Measurements from ENCODE around the gene FN1. TPM values are rescaled to one million over a fixed set of nuclear protein-coding genes. Genes with fewer than 3 reads are reported as not detected.

Gene FN1
- total RNA-seq, 1 experiment from 2014 or later = 133 TPM

DNA sequence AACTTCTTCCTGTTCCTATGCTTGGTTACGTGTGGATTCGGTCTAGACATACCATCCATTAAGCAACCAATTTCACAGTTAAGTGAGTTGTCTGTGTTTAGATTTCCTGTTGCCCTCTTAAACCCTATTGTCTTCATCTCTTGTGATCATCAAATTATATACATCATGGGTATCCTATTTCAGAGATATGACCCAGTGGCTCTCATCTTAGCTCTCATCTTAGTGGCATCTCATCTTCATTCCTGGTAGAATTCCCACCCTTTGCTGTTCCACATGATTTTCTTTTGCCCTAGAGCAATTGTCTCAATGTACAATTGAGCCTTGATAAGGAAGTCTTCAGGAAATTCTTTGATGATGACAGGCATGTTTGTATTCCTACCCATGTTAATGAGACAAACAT is 29.4 kb upstream of the FN1 start:
- H3K9me3 Mint-ChIP-seq (ENCODE audit: low read depth, unreplicated experiment) = no peaks in the 10 kb centered on the region
- no peak overlapping the region for H3K4me3 Mint-ChIP-seq (ENCODE audit: low read depth, unreplicated experiment)
- DNase-seq = no peak
- H3K27ac Mint-ChIP-seq (ENCODE audit: unreplicated experiment) = no peak overlapping the region
- peaks cover 9% of the 10 kb centered on the region for H3K4me1 Mint-ChIP-seq (ENCODE audit: low read depth, unreplicated experiment)
- H3K36me3 Mint-ChIP-seq (ENCODE audit: insufficient read depth, unreplicated experiment) = no peaks in the 10 kb centered on the region
- intact Hi-C loops (cut with micrococcal nuclease; ENCODE audit: unreplicated experiment) = no loop called here
- TF ChIP-seq CTCF (IDR thresholded peaks at IDR 0.05; ENCODE audit: unreplicated experiment) = no peak
- CTCF ChIA-PET = no interaction called here
- no peaks in the 10 kb centered on the region for H3K27me3 Mint-ChIP-seq (ENCODE audit: unreplicated experiment)
- no TSS peak for BruUV-seq (replicated peaks)

- intact Hi-C loops (cut with micrococcal nuclease; ENCODE audit: unreplicated experiment) = no loop called here
- H3K36me3 Mint-ChIP-seq (ENCODE audit: insufficient read depth, unreplicated experiment) = no peaks in the 10 kb centered on the region
- BruUV-seq (replicated peaks) = no TSS peak
- peaks cover 9% of the 10 kb centered on the region for H3K4me1 Mint-ChIP-seq (ENCODE audit: low read depth, unreplicated experiment)
- no peak overlapping the region for H3K4me3 Mint-ChIP-seq (ENCODE audit: low read depth, unreplicated experiment)
- no peaks in the 10 kb centered on the region for H3K27me3 Mint-ChIP-seq (ENCODE audit: unreplicated experiment)
- CTCF ChIA-PET = no interaction called here
- DNase-seq = no peak
- no peak overlapping the region for H3K27ac Mint-ChIP-seq (ENCODE audit: unreplicated experiment)
- no peaks in the 10 kb centered on the region for H3K9me3 Mint-ChIP-seq (ENCODE audit: low read depth, unreplicated experiment)
- TF ChIP-seq CTCF (IDR thresholded peaks at IDR 0.05; ENCODE audit: unreplicated experiment) = no peak
These were observed 26.1 kb upstream of the FN1 start for GRCh38 chr2:215461836-215462532.

- CTCF ChIA-PET = no interaction called here
- no TSS peak for BruUV-seq (replicated peaks)
- TF ChIP-seq CTCF (IDR thresholded peaks at IDR 0.05; ENCODE audit: unreplicated experiment) = no peak
- Mint-ChIP-seq H3K27me3 (ENCODE audit: unreplicated experiment) (no peaks in the 10 kb centered on the region), H3K27ac (ENCODE audit: unreplicated experiment) (no peak overlapping the region), H3K4me3 (ENCODE audit: low read depth, unreplicated experiment) (no peak overlapping the region), H3K36me3 (ENCODE audit: insufficient read depth, unreplicated experiment) (no peaks in the 10 kb centered on the region), H3K4me1 (ENCODE audit: low read depth, unreplicated experiment) (peaks cover 9% of the 10 kb centered on the region), H3K9me3 (ENCODE audit: low read depth, unreplicated experiment) (no peaks in the 10 kb centered on the region)
- intact Hi-C loops (cut with micrococcal nuclease; ENCODE audit: unreplicated experiment) = no loop called here
- DNase-seq = no peak
These were observed 25.0 kb upstream of the FN1 start for GRCh38 chr2:215460682-215461382.

GRCh38 chr2:215455958-215456357 is 20.1 kb upstream of the FN1 start:
- Mint-ChIP-seq H3K4me1 (ENCODE audit: low read depth, unreplicated experiment) (no peaks in the 10 kb centered on the region), H3K4me3 (ENCODE audit: low read depth, unreplicated experiment) (no peak overlapping the region), H3K27ac (ENCODE audit: unreplicated experiment) (no peak overlapping the region), H3K9me3 (ENCODE audit: low read depth, unreplicated experiment) (no peaks in the 10 kb centered on the region), H3K27me3 (ENCODE audit: unreplicated experiment) (no peaks in the 10 kb centered on the region), H3K36me3 (ENCODE audit: insufficient read depth, unreplicated experiment) (no peaks in the 10 kb centered on the region)
- TF ChIP-seq CTCF (IDR thresholded peaks at IDR 0.05; ENCODE audit: unreplicated experiment) = no peak
- CTCF ChIA-PET = no interaction called here
- intact Hi-C loops (cut with micrococcal nuclease; ENCODE audit: unreplicated experiment) = no loop called here
- no peak for DNase-seq
- no TSS peak for BruUV-seq (replicated peaks)
